Activated T-cell treated with anti-CD3 and anti-CD28 coated beads, Interleukin-2, amount 50 U/mL, for 4 hours (primary cell): ENCODE results near the gene FAM83E. TPM values are rescaled to one million over a fixed set of nuclear protein-coding genes. Genes with fewer than 3 reads are reported as not detected.
"Not testable (repeated sequence)": the region's sequence is repeated elsewhere in the genome, so short reads cannot be mapped to it uniquely, and the experiment has no call there.

Source experiments
- ATAC-seq, 2 donors: fragments of 200-7000 bp; cut with Tn5 transposase; one replicate each; pipeline ENCODE4 v1.10.0; 2021
- DNase-seq: peaks from one replicate; pipeline ENCODE4 v3.0.0-alpha.2; 2020
- H3K27me3 Mint-ChIP-seq: one replicate; pipeline ENCODE4 v1.8.0; 2021; ENCODE audit warnings: low read depth, mixed read lengths
- H3K36me3 Mint-ChIP-seq: one replicate; pipeline ENCODE4 v1.8.0; 2022; ENCODE audit warnings: mixed read lengths; ENCODE audit not compliant: insufficient read depth
- H3K4me1 Mint-ChIP-seq: one replicate; pipeline ENCODE4 v1.8.0; 2021; ENCODE audit warnings: low read depth, mixed read lengths
- H3K4me3 Mint-ChIP-seq: one replicate; pipeline ENCODE4 v1.8.0; 2021; ENCODE audit warnings: mild to moderate bottlenecking, moderate library complexity, mixed read lengths
- H3K9me3 Mint-ChIP-seq: one replicate; pipeline ENCODE4 v1.8.0; 2021; ENCODE audit warnings: mixed read lengths
- total RNA-seq, 3 donors: library from RNA; stranded (reverse); gene quantifications; one replicate each; pipeline ENCODE4 v1.2.1, GENCODE V29; 2021

FAM83E gene
- total RNA-seq, 3 donors from 2014 or later = 11.3 to 15.7 (median 13.1) TPM

DNA sequence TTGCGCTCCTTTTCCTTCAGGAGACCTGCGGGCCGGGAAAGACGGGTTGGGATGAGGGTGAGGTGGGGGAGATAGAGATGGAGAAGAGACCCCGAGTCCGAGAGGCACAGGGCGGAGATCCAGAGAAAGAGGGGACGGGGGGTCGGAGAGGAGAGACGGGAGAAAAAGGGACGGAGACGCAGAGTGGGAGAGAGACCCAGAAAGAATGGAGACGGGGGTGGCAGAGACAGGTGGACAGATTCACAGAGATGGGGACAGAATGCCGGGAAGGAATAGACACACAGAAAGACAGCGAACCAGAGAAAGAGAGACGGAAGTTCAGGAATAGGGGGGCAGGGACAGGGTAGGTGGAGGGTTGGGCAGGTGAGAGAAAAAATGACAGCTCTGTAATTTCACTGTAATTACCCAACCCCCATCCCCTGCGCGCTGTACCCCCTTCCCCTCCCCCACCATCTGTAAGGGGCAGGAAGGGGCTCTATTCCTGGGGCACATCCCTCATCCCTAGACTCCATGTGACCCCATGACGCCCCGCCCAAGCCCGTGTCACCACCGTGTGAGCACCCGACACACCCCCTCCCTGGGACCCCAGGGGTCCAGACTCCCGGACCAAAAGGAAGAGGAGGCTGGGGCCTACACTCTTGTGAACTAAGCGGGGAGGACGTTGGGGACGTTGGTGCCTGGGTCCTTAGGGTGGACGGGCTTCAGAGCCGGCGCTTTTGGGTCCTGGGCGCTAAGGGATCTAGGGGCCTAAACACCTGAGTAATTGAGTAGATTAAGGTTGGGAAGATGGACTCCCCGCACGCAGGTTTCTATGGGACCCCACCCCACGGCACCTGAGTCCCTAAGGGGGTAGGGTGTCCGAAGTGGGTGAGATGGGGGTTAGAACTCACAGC lies 21.3 kb upstream of the FAM83E start:
- DNase-seq (no peak), ATAC-seq (no peak)
- H3K4me3 Mint-ChIP-seq = peak overlapping the region; percentile 88
- H3K9me3 Mint-ChIP-seq = no peaks in the 10 kb centered on the region
- H3K27me3 Mint-ChIP-seq = no peaks in the 10 kb centered on the region
- H3K4me1 Mint-ChIP-seq = peaks cover 56% of the 10 kb centered on the region
- peaks cover 8% of the 10 kb centered on the region for H3K36me3 Mint-ChIP-seq

- peaks cover 56% of the 10 kb centered on the region for H3K4me1 Mint-ChIP-seq
- no peaks in the 10 kb centered on the region for H3K27me3 Mint-ChIP-seq
- no peaks in the 10 kb centered on the region for H3K9me3 Mint-ChIP-seq
- ATAC-seq (peak; percentile 12 to 14), DNase-seq (peak; percentile 71)
- peak overlapping the region; percentile 88 for H3K4me3 Mint-ChIP-seq
- peaks cover 8% of the 10 kb centered on the region for H3K36me3 Mint-ChIP-seq
Observed at GRCh38 chr19:48635263-48635965, 20.5 kb upstream of the FAM83E start.

DNA sequence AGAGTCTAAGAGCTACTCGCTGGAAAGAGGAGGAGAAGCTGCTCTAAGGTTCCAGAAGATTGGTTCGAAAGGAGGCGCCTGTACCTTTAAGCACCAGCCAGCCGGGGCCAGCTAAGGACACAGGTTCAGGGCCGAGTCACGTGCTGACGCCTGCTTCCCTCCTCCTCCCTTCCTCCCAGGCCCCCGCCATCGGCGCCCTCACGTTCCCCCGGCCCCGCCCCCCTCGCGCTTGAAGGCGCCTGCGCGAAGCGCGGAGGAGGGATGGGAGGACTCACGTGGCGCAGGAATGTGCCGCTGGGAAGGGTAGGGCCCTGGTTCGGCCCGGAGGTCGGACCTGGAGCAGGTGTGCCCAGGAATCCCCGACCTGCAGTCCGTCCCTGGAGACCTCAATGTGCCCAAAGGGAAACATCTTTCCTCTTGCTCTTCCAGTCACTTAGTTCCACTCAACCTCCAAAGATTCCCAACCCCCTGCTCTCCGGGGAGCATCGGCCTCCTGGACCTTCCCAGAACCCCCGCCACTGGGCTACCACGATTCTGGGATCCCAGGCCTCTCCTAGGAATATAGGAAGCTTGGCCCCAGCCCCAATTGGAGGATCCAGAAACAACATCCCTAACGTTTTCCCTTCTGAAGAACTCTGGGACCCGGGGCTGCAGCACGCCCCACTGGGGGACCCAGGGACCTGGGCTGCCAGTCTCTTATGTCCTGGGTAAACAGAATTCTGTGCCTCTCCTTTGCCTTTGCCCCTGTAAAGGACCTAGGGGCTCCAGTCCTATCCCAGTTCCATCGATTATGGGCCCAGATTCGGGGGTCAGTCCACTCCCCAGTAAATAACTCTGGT lies 19.8 kb upstream of the FAM83E start:
- Mint-ChIP-seq H3K36me3 (peaks cover 12% of the 10 kb centered on the region), H3K27me3 (no peaks in the 10 kb centered on the region), H3K4me3 (peak overlapping the region; percentile 77), H3K9me3 (no peaks in the 10 kb centered on the region), H3K4me1 (peaks cover 51% of the 10 kb centered on the region)
- DNase-seq (peak; percentile 90), ATAC-seq (peak; percentile 36 to 39)

DNA sequence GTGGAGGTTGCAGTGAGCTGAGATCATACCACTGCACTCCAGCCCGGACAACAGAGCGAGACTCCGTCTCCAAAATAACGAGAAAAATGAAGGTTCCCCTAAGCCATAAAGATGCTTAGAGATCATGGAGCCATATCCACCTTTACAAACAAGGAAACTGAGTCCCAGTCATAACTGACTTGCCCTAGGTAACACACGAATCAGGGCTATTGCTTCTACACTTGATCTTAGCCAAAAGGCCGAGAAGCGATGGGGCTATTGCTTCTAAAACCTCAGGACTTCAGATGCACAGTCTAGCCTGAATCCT lies 19.1 kb upstream of the FAM83E start:
- Mint-ChIP-seq H3K27me3 (no peaks in the 10 kb centered on the region), H3K4me3 (peak overlapping the region; percentile 77), H3K9me3 (no peaks in the 10 kb centered on the region), H3K36me3 (peaks cover 14% of the 10 kb centered on the region), H3K4me1 (peaks cover 46% of the 10 kb centered on the region)
- DNase-seq (no peak), ATAC-seq (no peak)

DNA sequence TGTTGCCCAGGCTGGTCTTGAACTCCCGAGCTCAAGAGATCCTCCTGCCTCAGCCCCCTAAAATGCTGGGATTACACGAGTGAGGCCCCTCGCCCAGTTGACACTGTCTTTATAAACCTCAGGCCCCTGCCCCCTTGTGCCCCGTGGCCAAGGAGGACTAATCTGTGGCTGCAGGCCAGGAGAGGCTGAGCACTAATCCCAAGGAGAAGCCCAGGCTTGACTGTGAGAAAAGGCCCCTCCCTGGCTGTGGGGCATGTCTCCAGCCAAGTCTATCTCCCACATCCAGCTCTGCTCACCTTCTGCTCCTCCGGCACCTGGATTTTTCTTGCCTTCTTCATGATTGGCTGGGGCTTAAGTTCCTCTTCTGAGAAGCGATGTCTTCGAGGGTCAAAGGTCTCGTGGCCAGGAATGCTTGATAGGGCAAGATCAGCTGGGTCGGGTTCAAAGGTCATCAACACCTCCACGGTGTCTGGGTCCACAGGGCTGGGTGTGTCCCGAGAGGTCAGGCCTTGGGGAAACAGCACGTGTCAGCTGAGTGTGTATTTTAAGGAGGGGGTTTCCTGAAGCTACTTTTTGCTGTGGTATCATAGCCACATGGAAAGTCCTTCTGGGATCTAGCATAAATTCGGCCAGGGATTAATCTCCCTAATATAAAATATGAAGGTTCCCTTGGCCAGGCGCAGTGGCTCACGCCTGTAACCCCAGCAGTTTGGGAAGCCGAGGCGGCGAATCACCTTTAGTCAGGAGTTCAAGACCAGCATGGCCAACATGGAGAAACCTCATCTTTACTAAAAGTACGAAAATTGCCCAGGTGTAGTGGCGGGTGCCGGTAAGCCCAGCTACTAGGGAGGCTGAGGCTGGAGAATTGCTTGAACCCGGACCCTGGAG lies 18.5 kb upstream of the FAM83E start:
- H3K4me1 Mint-ChIP-seq = peaks cover 43% of the 10 kb centered on the region
- DNase-seq (no peak), ATAC-seq (no peak)
- peaks cover 11% of the 10 kb centered on the region for H3K36me3 Mint-ChIP-seq
- peak overlapping the region; percentile 37 for H3K4me3 Mint-ChIP-seq
- no peaks in the 10 kb centered on the region for H3K27me3 Mint-ChIP-seq
- H3K9me3 Mint-ChIP-seq = no peaks in the 10 kb centered on the region

DNA sequence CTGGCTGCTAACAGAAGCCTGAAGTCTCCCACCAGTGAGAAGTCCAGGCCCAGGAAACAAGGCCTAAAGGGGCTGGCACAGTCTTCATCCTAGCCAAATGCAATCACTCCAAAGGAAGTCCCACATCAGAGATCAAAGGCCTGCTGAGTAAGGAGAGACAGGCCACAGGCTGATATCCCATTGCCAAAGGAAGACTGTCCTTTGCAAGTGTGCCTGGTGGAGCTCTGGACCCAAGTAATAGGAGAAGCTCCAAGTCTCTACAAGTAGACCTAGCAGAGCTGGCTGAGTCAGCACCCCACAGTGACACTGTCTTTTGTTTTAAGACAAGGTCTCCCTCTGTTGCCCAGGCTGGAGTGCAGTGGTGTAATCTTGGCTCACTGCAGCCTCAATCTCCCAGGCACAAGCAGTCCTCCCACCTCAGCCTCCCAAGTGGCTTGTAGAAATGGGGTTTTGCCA lies 17.8 kb upstream of the FAM83E start:
- H3K4me1 Mint-ChIP-seq = peaks cover 37% of the 10 kb centered on the region
- peaks cover 10% of the 10 kb centered on the region for H3K36me3 Mint-ChIP-seq
- H3K27me3 Mint-ChIP-seq = no peaks in the 10 kb centered on the region
- H3K9me3 Mint-ChIP-seq = no peaks in the 10 kb centered on the region
- H3K4me3 Mint-ChIP-seq = no peak overlapping the region
- no peak for ATAC-seq
- no peak for DNase-seq

GRCh38 chr19:48632286-48632685 lies 17.4 kb upstream of the FAM83E start:
- DNase-seq, ATAC-seq, H3K27me3 Mint-ChIP-seq, H3K4me3 Mint-ChIP-seq, H3K9me3 Mint-ChIP-seq, H3K36me3 Mint-ChIP-seq: not testable (repeated sequence)
- peaks cover 35% of the 10 kb centered on the region for H3K4me1 Mint-ChIP-seq

DNA sequence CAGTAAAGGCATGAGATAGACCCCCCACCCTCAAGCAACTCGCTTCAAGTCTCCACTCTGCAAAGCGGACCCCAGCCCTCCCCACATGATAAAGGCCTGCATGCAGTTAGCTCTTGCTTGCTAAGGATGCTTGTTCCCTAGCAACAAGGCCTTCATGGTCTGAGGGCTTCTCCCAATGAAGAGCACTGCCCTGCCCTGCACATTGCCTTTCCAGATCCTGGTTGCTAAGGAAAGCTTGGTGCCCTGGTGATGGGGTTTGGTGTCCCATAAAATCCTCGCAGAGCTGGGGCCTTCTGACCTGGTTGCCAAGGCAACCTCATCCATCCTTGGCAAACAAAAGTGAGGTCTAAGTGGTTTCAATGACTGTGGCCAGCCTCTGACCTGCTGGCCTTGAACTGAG lies 16.3 kb upstream of the FAM83E start:
- H3K9me3 Mint-ChIP-seq = no peaks in the 10 kb centered on the region
- H3K4me3 Mint-ChIP-seq = no peak overlapping the region
- peaks cover 39% of the 10 kb centered on the region for H3K4me1 Mint-ChIP-seq
- DNase-seq = no peak
- no peaks in the 10 kb centered on the region for H3K27me3 Mint-ChIP-seq
- ATAC-seq = no peak
- peaks cover 10% of the 10 kb centered on the region for H3K36me3 Mint-ChIP-seq

DNA sequence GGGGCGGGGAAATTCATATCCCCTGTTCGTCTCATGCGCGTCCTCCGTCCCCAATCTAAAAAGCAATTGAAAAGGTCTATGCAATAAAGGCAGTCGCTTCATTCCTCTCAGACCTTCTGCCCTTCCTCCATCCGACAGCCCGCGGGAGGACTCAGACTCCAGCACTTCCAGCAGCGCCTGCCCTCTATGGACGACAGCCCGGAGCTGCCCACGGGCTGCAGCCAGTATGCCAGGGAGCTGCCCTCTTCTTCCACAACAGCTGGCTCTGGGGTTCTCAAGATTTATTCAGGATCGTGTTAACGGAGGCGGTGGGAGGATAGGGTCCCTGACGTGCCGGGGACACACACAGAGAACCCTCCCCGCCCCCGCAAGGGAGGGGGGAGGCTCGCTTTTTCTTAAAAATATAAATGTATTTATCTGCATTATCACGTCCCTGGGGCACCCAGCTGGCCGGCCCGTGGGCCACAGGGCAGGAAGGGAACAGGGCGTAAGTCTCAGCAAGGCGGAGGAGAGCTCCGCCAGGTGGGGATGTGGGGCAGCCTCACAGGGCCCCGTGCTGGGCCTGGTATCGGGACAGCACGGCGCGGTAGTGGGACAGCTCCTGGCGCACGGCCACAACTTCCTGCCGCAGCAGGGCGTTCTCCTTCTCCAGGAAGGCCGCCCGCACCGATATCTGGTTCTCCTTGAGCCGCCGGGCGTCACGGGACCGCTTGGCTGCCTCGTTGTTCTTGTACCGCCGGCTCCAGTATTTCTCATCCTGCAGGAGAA lies 15.6 kb upstream of the FAM83E start:
- Mint-ChIP-seq H3K36me3 (peaks cover 10% of the 10 kb centered on the region), H3K27me3 (no peaks in the 10 kb centered on the region), H3K4me3 (no peak overlapping the region), H3K4me1 (peaks cover 35% of the 10 kb centered on the region), H3K9me3 (no peaks in the 10 kb centered on the region)
- DNase-seq = no peak
- no peak for ATAC-seq

- Mint-ChIP-seq H3K36me3 (peaks cover 10% of the 10 kb centered on the region), H3K27me3 (no peaks in the 10 kb centered on the region), H3K4me3 (no peak overlapping the region), H3K9me3 (no peaks in the 10 kb centered on the region), H3K4me1 (peaks cover 35% of the 10 kb centered on the region)
- ATAC-seq = no peak
- DNase-seq = no peak
Observed at GRCh38 chr19:48629599-48630295, 14.9 kb upstream of the FAM83E start.

DNA sequence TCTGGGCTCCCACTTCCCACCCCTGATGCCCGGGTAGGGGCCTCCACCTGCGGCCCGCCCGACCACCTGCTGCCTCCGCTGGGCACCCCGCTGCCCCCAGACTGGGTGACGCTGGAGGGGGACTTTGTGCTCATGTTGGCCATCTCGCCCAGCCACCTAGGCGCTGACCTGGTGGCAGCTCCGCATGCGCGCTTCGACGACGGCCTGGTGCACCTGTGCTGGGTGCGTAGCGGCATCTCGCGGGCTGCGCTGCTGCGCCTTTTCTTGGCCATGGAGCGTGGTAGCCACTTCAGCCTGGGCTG lies 14.4 kb upstream of the FAM83E start:
- H3K4me1 Mint-ChIP-seq = peaks cover 31% of the 10 kb centered on the region
- H3K9me3 Mint-ChIP-seq = no peaks in the 10 kb centered on the region
- H3K27me3 Mint-ChIP-seq = no peaks in the 10 kb centered on the region
- ATAC-seq (no peak), DNase-seq (no peak)
- no peak overlapping the region for H3K4me3 Mint-ChIP-seq
- H3K36me3 Mint-ChIP-seq = peaks cover 10% of the 10 kb centered on the region

DNA sequence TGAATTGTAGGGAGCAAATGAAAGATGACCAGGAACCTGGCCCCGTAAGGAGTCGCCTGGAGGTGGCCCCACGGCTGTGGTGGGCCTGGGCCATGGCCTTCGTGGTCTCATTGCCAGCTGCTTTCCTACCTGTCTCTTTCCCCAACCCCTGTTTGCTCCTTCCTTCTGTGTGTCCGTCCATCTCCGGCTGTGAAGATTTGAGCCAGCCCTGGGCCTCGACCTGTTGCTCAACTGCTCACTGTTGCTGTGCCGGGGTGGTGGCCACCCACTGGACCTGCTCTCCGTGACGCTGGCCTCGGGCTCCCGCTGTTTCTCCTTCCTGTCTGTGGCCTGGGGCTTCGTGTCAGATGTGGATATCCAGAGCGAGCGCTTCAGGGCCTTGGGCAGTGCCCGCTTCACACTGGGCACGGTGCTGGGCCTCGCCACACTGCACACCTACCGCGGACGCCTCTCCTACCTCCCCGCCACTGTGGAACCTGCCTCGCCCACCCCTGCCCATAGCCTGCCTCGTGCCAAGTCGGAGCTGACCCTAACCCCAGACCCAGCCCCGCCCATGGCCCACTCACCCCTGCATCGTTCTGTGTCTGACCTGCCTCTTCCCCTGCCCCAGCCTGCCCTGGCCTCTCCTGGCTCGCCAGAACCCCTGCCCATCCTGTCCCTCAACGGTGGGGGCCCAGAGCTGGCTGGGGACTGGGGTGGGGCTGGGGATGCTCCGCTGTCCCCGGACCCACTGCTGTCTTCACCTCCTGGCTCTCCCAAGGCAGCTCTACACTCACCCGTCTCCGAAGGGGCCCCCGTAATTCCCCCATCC lies 13.8 kb upstream of the FAM83E start:
- no peak for DNase-seq
- H3K4me3 Mint-ChIP-seq = no peak overlapping the region
- ATAC-seq = no peak
- no peaks in the 10 kb centered on the region for H3K27me3 Mint-ChIP-seq
- peaks cover 12% of the 10 kb centered on the region for H3K36me3 Mint-ChIP-seq
- no peaks in the 10 kb centered on the region for H3K9me3 Mint-ChIP-seq
- H3K4me1 Mint-ChIP-seq = peaks cover 31% of the 10 kb centered on the region
